Activated CD8-positive, alpha-beta memory T cell treated with anti-CD3 and anti-CD28 coated beads, Interleukin-2, amount 50 U/mL, for 48 hours (primary cell): ENCODE measurements around the gene TMEM140.

Experiments
- DNase-seq: peaks from one replicate; pipeline ENCODE4 v3.0.0-alpha.2; 2020

The TMEM140 gene

DNA sequence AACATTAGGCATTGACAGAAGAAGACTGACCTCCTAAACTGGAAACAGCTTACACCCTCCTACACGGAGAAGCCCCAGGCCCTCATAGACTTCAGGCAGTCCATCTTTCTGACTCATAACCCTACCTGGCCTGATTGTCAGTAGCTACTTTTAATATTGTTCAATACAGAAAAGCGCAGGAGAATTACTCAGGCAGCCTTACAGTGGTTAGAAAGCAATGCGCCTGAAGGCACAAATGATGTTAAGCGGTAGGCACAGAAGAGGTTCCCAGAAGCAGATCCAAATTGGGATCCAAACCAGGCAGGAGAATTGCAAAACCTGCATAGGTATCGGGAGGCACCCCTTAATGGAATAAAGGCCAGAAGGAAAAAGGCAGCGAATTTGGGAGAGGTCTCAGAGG, 28.1 kb downstream of the TMEM140 start:
- no peak for DNase-seq

DNA sequence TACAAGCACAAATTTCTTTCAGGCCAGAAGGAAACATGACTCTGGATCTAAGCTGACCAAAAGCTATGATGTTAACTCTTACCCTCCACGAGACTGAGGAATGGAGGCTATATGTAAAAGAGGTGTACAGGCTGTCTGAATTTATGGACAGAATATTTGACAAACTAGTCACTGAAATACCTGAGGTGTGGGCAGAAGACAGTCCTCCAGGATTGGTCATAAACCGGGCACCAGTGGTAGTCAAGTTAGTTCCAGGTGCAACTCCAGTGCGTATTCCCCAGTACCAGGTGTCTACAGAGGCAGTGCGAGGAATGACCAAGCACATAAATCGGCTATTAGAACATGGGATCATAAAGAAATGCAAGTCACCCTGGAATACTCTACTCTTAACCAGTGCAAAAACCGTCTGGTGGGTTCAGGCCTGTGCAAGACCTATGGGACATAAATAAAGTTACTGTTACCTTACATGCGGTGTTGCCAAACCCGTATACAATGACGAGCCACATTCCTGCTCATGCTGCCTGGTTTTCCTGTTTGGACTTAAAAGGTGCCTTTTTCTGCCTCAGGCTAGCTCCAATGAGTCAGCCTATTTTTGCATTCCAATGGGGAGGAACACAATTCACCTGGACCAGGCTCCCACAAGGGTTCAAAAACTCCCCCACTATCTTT, 29.3 kb downstream of the TMEM140 start:
- no peak for DNase-seq

- no peak for DNase-seq
Observed at GRCh38 chr7:135178364-135178763, 30.5 kb downstream of the TMEM140 start.

DNA sequence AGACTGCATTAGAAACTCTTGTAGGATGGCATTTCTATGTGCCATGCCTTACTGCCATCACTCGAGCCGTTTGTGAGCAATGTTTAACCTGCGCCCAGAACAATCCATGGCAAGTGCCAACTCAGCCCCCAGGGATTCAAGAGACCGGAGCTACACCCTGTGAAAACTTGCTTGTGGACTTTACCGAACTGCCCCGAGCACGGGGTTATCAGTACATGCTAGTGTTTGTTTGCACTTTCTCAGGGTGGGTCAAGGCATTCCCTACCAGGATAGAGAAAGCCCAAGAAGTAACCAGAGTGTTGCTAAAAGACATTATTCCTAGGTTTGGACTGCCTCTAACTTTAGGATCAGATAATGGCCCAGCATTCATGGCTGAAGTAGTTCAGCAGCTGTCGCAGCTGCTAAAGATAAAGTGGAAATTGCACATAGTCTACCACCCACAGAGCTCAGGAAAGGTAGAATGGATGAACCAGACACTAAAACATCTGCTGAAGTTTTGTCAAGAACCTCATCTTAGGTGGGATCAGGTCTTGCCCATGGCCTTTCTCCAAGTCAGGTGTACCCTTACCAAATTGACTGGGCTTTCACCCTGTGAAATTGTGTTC, 31.6 kb downstream of the TMEM140 start:
- DNase-seq, result no peak

DNA sequence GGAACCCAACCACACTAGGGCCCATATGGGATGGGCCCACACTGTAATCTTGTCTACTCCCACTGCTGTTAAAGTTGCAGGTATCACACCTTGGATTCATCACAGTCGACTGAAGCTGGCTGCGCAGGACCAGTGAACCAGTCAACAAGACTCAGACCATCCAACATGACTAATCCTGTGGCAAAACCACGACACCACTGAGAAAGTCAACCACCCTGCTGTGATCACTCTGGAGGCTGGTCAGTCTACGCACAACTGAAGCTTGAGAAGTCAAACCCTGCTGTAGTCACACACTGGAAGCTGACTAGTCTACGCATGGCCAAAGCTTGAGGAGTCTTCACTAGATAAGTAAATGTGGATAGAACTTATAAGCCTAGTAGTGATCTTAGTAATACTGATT, 32.2 kb downstream of the TMEM140 start:
- DNase-seq, result no peak

GRCh38 chr7:135181261-135181928, 33.5 kb downstream of the TMEM140 start:
- DNase-seq, result no peak

GRCh38 chr7:135181929-135182678, 34.2 kb downstream of the TMEM140 start:
- no peak for DNase-seq

DNA sequence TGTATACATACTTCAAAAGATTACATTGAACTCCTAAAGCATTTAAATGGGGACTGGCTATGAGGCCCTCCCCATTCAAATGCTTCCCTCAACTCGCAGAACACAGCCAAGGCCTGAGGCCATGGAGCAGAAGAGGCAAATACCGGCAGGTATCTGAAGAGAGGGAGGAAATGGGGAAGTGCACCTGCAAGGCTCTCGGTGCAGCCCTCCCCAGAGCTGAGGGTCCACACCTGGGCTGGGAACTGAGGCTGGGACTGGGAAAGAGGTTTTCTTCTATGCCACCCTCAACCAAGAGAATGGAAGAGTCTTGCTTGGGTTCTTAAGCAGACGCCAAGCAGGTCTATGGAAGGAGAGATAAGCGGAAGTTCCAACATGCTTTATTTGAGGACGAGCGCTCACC, 35.6 kb downstream of the TMEM140 start:
- DNase-seq, result no peak

DNA sequence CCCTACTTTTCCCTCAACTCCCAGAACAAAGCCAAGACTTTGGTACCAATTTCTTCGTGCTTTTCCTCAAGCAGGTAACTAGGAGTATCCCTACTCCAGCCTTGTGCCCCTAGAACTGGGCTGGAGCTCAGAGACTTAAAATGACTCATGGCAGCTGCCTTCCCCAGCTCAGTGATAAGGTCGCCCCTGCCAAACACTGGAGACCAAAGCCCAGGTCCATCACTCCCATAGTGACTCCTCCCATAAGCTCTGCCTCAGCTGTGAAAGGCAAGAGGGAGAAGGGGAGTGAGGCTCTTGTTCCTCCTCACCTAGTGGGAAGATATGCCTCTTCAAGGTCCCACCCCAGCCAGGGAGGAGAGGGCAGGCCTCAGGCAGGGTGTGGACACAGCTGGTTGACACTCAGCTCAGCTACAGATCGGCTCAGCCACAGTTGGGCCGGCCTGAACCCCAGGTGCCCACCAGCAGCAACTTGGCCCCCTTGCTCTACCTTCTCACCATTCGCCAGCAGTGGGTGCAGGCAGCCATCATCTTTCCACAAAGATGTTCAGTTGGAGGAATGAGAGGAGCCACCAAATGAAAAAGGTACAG, 36.5 kb downstream of the TMEM140 start:
- no peak for DNase-seq

DNA sequence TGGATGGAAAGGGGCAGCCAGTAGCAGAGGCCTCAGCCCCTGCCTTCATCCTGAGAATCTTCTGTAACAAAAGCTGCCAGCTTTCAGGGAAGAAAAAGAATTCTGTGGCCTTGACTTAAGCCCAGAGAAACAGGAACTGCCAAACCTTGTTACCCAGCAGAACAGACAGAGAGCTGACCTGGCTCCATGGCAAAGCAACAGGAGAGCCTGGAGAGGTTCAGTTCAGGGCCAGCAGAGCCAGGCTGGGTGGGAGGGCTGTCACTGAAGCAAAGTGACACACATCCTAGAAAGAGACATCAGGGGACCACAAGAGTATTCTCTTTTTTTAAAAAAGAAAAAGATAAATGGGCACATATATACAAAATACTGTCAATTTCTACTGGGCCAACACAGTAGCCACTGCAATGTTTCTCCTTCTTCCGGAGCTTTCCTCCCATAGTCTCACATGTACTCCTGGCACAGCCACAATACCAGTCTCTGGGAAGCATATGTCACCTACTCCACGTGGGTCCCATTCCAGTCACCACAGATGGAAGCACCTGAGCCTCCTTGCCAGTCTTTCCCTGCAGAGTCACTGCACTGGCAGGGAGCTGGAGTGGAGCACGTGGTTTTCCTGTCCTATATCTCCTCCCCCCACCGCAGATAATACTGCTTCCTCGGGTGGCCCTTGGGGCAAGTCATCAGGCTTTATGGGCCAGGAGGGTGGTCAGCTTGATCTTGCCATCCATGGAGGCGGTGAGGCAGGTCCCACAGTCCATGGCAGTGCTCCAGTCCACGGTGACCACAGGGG, 37.8 kb downstream of the TMEM140 start:
- no peak for DNase-seq

DNA sequence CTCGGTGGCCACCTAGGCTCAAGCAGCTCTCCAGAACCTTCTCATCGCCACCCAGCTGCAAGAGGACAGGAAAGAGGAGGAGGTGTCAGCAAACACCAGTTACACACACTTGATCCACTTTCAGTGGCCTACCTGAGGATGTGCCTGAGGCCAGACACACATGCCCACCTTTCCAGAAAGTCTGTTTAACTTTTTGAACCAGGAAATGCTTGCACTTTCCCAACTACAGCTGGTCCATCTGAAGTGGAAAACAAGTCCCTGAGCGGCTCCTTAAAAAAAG, 38.3 kb downstream of the TMEM140 start:
- DNase-seq, result no peak

DNA sequence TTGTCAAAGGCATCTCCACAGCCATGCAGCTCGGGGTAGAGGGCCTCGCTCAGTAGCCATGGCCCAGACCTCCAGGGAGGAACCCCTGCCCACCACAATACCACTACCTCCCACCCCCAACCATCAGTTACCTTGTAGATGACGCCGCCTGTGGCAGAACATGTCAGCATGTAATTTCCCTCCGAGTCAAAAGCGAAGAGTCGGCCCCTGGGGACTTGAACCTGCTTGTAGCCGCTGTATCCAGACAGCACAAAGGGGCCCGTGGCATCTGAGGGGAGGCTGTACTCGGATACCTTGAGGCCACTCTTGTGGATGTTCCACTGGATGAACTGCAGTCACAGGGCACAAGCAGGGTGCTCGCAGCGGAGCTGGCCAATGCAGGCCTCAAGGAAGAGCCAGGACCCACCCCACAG, 39.0 kb downstream of the TMEM140 start:
- no peak for DNase-seq

DNA sequence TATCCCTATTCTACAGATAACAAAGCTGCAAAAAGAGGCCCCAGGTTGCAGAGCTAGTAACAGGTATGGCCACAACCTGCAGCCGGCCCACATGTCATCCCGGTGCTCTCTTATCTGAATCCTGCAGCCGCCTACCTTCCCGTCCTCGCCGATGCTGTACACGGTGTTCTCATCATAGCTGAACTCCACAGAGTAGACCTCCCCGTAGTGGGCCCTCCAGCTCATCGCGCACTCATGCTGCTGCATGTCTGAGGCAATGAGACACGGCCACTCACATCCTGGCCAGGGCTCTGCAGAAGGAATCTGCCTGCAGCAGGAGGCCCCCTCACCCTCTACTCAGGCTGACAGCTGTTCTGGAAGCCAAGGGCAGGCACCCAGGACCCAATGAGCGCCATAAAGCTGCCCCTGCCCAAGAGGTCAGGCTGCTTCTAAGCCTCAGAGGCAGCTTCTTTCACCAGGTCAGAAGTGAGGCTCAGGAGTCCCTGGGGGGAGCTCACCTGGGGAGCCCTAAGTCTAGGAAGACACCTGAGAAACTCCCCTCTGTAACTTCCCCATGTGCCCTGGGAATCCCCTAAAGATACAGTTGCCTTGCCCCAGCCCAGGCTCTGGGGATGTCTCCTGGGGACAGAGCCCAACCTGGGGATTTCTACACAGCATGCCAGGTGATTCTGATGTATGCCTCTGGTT, 40.6 kb downstream of the TMEM140 start:
- no peak for DNase-seq

DNA sequence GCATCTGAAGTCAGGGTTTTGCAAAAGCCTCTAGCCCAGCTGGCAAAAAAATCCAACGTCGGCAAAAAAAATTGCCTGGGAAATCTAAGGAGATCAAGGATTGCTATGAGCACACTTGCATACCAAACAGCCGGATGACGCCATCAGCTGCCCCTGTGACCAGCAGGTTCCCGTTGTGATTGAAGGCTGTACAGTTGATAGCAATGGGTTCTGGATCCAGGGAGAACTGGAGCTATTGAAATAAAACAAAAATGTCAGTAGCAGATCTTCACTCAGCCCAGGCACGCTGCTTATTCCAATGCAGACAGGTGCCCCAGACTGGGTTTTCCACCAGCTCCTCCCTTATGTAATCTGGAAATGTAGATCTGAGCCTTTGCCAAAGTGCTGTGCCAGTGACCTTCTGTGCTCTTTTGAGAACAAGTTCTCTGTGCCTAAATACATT, 41.4 kb downstream of the TMEM140 start:
- no peak for DNase-seq

DNA sequence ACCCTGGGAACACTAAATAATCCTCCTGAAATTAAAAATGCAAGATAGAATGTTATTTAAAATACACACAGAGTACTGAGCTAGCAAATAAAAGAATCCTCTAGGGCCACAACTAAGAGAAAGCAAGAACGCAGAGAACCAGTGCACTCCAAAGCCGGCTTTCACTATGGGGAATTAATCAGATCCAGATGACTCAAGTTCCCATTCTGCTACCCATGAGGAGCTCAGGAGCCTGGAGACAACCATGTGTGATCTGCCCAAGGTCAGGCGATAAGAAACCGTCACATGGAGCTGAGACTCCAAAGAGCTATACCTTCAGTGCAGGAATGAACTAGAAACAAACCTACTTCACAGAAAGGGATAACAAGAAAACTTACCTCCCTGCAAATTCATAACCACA, 42.1 kb downstream of the TMEM140 start:
- no peak for DNase-seq

DNA sequence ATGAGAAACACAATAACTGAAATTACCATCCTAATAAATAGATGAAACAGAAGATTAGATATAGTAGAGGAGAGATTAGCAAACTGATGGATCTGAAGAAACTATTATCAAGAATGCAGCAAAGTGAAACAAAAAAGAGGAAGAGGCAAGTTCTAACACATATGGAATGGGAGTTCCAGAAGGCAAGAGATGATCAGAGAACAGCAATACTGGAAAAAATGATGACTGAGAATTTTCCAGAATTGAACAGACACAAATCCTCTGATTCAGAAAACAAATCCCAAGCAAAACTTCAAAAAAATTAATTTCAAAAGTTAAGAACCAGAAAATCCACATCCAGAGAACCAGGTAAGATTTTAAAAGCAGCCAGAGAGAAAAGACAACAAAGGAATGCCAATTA, 42.8 kb downstream of the TMEM140 start:
- DNase-seq, result no peak

DNA sequence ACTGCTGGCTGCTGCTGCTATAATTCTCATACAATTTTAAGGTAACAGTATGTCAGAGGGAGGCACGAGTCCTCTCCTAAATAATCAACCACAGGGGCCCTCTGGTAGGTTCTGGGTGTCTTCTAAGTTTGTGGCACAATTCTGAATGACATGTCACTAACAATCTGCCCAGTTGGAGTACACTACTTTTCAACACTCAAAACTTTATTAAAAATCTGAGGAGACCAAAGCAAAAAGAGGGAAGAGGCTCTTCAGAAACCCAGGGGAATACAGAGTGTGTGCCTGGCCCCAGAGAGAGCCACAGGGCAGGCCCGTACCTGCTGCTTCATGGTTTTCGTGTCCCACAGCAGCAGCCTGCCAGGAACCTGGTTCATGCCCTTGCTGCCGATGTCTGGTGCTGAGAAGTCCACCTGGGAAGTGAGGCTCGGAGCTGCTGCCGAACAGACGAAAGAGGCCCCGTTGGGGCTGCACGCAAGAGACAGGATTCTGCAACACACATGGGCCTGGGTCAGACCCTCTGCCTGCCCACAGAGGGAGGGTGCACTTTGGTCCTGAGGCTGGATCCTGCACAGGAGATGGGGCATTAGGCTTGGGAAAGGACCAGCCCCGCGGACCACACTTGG, 45.2 kb downstream of the TMEM140 start:
- no peak for DNase-seq

- no peak for DNase-seq
Observed at GRCh38 chr7:135193615-135194081, 45.8 kb downstream of the TMEM140 start.

GRCh38 chr7:135194494-135195095, 46.7 kb downstream of the TMEM140 start:
- DNase-seq, result no peak

DNA sequence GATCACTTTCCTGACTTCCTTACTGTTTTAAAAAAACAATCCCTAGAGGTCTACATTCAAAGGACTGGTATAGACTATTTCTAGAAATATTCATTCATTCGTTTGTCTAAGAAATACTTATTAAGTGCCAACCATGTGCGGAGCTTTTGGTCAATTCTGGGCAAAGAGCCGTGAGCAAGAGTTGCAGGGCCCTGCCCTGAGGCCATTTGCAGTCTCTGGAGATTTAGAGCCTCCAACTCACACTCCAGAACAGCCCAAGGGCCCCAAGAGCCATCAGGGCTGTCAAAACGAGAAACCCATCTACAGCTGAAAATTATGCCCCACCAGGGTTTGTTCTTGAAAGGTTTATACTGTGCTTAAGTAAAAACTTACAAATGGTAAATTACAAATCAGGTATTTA, 47.3 kb downstream of the TMEM140 start:
- DNase-seq, result no peak
